ENCODE data around the gene STEAP4.
"Not testable (repeated sequence)": the region's sequence is repeated elsewhere in the genome, so short reads cannot be mapped to it uniquely, and the experiment has no call there.

Gene STEAP4

DNA sequence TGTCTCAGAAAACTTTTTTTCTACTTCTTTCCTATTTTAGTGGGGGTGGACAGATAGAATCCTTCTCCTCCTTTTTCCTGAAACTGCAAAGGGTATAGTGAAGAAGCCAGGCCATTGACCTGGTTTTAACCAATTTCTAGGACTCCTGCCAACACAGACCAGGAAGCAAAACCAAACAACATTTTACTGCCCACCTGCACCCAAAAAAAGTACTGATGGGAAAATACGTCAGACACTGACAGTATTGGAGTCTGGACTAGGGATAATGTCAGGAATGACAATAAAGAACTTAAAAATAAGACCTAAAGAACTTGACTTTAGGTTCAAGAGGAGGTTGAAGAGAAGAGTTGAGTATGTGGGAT, 5.0 kb upstream of the STEAP4 start:
- DNase-seq = no peak

DNA sequence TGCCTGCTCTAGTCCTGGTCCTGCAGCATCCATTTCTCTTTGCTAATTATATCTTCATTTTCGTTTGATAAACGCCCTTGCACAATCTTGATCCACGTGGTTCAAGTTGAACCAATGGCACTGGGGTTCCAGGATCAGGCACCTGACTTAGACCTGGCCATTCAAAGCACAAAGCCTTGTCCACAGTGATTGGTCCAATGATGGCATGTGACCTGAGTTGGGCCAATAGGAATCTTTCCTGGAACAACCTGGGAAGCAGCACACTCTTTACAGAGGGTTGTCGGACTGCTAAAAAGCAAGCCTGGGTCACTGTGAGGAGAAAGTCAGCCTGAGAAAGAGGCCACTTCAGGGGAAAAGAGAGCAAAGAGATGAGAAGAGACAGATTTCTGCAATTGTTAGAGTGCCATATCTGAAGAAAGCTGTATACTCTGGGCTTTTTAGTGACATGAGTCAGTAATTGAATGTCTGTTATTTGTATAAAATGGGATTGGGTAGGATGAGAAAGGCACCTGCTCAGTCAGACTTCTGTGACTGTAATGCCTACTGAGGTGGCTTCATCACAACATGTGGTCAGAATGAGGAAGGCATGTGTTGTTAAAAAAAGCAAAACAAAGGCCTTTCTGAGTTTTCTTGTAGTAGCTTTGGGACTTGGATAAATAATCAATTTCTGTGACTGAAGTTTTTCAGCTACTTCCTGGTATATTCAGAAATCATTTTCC, 4.4 kb upstream of the STEAP4 start:
- DNase-seq = no peak

DNA sequence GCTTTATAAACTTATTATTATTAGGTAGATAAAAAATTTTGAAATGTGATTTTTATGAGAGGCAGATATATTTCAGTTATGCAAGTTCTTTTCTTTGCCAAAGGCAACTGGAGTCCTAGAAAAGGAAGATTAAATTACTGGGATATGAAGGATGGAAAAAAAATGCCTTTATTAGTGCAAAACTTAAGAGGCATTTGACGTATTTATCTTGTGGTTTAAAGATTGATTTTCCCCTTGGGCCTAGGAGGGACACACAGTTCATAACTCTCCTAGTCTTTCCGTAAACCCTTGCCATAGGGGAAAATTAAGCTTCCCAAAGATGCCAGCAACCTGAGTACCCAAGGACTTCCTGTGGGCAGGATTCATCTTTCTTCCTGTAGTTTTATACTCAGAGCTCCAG, 3.1 kb upstream of the STEAP4 start:
- no peak for DNase-seq

DNA sequence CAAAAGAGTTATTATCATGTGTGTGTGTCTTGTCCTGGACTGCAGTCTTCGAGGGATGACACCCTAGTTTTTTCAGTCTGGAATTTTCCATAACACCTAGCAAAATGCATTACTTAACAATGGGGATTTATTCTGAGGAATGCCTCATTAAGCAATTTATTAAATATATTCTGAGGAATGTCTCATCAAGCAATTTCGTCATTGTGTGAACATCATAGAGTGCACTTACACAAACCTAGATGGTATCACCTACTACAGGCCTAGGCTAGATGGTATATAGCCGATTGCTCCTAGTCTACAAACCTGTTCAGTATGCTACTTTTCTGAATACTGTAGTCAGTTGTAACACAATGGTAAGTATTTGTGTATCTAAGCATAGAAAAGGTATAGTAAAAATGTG, 1.1 kb upstream of the STEAP4 start:
- no peak for DNase-seq

DNA sequence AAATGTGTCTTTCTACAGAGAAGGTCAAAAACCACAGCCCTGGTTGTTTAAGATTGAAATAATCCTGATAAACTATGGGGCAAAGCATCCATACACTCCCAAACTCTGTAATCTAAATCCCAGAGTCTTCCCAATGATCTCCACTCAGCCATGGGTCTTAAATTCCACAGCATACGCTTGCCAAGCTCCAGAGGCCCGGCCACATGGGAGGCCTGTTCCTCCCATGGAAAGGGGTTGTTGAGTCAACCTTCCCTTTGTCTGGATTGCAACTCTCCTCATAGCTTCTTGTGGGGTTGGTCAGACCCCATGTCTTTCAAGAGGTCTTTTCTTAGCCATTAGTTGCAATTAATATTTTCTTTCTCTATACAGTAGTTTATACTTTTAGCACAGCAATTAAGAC, 718 bp upstream of the STEAP4 start:
- DNase-seq = no peak

DNA sequence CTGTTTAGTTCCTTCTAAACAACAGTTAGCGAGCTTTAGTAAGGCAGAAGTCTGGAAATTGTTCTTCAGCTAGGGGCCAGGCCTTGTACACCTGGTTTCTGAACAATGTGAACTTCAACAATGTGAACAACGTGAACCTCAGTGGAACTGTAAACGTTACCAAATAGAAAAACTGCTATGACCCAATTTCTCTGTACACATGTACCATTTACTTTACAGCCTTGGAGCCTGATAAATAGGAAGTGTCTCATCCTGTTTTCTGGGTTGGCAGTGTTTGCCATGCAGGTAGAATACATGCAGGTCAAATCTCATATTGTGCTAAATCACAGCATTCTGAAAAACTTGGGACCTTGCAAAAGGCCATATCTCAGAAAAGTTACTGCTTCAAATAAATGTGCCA, 1.6 kb downstream of the STEAP4 start:
- DNase-seq = no peak

DNA sequence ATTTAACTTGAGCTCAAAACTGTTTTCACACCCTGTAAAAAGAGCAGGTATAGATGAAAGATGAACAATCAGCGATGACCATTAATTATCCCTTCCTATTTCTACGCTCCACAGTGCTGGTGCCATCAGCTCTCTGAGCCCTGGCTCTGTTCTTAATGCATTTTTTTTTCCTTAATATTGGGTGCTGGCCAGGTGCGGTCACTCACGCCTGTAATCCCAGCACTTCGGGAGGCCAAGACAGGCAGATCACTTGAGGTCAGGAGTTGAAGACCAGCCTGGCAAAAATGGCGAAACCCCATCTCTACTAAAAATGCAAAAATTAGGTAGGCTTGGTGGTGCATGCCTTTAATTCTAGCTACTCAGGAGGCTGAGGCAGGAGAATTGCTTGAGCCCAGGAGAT, 4.2 kb downstream of the STEAP4 start:
- no peak for DNase-seq

DNA sequence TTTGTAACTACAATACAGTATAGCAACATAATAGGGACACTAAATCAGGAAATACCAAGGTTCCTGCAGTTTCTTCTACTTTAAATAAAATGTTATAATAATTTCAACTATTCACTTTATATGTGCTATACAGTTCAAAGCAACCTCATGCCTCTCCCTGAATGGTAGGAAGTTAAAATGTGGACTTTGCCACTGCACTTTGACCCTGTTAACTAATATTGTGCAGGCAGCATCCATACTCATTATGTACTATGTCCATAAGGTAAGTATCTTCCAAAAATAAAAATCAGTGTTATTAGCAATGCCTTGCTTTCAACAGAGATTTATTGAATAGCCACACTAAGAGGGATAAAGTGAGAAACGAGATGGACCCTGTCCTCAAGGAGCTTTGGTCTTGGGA, 4.8 kb downstream of the STEAP4 start:
- no peak for DNase-seq

DNA sequence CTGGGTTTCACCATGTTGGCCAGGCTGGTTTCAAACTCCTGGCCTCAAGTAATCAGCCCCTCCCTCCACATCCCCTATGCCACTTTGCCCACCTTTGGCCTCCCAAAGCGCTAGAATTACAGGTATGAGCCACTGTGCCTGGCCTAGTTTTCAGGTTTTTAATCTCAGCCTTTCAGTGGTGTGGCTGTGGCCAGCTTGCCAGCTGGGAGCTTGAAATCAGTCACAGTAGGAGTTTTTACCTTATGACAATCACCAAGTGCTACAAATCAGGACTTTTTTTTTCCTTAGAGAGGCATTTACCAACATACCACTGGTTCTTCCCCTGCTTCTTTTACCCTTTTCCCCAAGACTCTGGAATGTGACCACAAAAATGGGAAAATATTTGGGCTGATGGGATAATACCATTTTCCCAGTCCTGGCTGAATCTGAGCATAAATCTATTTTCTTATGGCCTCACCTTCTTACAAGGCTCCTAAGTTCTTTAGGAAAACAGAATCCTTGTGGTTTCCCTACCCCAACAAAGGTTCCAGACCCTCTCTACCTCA, 6.2 kb downstream of the STEAP4 start:
- DNase-seq = no peak

DNA sequence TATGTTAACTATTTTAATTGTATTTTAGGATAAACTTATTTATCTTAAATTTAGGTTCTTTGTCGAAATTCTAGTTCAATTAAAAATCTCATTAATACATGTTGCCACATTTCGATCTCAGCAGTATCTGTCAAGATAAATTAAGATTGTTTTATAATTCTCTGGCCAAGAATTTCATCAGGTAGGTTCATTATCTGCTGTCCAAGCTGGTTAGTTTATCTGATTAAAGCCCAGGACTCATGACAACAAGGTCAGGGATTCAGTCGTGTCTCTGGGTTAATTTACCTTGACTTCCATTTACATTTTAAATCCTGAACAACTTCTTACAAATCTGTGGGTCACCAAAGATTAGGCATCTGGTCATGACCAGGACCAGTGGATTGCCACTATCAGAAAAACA, 7.6 kb downstream of the STEAP4 start:
- DNase-seq = no peak

DNA sequence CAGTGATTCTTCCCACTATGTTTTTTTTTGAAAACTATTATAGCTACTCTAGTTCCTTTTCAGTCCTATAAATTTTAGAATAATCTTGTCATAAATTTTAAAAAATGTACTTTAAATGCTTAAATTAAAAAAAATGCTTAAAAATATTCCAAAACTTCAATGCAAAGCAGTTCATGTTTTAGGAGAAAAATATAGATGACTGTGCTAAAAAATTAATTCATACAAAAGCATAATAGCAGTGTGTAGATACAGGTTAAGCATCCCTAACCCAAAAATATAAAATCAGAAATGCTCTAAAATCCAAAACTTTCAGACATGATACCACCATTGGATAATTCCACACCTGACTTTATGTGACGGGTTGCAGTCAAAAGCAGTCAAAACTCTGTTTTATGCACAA, 12.8 kb downstream of the STEAP4 start:
- DNase-seq = no peak

DNA sequence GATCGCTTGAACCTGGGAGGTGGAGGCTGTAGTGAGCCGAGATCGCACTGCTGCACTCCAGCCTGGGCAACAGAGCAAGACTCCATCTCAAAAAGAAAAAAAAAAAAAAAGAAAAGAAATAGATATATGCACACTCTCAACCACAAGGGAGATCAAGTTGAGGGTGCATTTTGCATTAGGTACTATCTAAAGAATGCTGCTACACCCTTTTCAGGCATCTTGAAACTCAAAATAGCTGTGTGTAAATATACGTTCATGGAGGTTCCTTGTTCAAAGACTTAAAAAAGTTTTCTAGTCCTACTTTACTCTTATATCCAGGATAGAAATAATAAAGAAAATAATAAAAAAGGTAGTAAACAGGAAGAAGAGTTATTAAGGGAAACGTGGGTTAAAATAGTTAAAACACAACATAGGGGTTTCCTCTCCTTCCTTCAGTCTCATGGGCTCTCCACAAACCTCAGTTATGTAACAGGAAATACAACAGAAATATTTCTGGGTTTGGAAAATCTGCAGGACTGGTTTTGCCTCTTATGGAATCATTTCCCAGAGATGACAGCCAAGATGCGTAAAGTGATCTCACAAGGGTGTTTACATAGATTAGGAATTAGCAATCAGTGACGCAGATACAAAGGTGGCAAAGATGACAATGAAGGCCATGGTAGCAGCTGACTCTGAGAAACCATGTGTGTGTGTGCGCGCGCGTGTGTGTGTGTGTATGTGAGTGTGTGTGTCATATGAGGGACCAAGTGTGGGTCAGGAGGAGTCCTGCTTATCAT, 15.1 kb downstream of the STEAP4 start:
- DNase-seq = no peak

DNA sequence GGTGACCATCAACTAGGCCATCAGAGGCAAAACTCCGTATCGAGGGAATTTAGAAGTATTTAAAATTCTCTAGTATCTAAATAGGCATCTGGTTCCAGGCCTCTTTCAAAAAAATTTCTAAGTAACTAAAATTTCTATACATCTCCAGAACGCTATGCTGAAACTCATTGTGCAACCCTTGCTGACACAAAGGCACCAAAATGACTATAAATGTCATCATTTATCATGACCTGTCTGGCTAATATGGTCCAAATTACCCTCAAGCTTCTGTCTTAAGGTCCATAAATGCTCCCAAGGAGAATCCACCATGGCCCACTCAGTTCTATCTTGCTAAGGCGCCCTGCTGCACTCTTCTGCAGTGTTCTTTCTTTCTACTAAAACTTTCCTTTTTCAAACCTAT, 16.2 kb downstream of the STEAP4 start:
- DNase-seq = no peak

DNA sequence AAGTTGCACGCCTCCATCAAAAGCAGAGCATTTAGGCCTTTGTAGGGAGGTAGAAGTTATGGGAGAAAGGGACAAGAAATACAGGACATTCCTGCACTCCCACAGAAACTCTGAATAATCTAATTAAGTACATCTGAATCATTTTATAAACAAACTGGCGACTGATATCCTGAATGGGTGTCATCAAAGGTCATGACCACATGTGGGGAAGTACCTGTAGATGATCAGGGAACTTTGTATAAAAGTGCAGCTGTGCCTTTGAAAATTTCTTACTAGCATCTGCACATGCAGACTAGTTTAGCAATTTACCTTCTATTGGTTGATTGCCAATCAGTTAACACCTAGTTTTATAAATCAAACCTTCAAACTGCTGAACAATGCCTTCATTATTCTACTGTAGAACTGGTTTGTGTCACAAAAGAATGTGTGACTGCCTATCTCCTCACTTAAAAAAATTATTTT, 17.1 kb downstream of the STEAP4 start:
- DNase-seq = no peak

DNA sequence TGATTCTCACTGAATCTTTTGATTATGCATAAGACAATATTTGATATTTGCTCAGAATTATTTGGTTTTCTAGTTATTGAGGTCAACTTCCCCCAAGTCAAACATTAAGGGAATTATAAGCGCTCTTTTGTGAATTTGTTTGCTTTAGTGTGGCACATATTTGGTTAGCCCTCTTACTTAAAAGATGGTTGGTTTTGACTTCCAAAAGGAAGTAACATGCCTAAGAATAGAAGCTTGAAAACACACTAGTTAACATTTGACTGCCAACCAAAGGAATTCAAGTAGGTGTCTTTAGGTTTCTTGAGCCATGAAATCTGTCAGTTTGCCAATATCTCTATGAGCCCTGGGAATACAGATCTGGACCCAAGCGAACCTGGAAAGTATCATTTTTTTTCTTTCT, 24.9 kb downstream of the STEAP4 start:
- no peak for DNase-seq

DNA sequence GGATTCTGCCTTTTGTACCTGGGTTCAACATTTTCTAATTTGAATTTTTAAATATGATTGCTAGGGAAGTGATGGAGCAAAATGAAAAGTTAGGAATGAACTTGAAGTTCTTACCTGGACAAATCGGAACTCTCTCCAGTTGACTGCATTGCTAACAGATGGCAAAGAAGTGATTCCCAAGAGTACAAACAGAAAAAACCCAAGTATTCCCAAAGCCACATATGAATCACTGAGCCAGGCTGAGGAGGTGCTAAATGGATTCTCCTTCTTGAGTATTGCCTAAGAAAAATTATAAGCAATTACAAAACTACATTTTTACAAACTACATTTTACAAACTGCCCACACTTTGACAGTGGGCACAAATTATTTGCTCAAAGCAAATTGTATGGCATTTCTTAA, 25.9 kb downstream of the STEAP4 start:
- DNase-seq = no peak

DNA sequence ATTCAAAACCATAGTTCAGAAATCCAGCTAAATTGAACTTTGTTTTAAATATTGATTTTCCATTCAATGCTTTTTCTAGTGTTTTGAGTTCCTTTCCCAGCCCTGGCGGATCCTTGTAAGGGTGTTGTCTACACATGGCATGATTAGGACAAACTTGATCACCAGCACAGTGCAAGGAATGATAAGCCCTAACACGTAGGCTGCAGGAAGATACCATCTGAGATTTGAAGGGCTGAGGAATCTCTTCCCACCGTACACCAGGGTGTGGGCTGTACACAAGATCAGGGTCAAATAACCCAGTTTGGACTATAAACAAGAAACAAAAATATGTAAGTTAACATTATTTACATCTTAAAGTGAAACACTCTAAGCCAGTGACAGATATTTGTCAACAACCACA, 27.4 kb downstream of the STEAP4 start:
- DNase-seq = no peak

DNA sequence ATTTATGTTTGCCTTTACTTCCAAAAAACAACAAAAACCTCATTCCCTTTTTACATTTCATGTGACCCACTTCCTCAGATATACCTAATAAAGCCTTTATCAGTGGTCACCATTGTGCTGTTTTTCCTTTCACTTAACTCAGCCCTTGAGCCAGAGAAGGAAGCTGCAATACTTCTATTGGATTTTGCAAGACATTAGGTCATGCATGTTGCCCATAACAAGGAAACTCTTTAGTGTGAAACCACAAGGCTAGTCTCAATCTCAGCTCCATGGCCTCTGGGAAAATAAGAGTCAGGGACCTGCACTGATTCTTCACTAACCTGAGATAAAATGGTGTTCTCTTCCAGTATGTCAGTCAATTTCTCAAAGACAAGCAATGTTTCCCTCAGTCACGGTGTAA, 27.8 kb downstream of the STEAP4 start:
- no peak for DNase-seq

DNA sequence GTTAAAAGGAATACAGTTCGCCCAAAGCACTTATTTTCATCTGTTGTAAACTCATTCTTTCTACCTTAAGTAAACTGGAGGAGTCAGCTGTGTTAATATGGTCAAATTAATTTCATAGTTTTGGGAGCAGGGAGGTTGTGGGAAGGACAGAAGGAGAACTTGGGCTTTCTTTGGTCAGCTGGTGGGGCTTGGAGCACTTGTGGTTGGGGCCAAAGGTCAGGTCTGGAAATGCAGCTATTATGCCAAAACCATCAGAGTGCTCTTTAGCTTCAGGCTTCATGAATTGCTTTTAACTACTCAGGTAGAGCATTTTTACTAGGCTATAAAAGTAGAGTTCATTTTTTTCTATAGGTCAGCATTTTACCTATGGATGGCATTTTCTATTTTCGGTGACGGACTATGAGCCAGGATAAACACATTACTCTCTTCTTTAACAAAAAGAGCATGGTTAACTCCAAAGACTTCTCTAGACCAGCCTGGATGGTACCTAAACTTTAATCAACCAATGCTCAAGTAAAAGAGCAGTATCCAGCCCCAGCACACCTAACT, 30.0 kb downstream of the STEAP4 start:
- DNase-seq = no peak

DNA sequence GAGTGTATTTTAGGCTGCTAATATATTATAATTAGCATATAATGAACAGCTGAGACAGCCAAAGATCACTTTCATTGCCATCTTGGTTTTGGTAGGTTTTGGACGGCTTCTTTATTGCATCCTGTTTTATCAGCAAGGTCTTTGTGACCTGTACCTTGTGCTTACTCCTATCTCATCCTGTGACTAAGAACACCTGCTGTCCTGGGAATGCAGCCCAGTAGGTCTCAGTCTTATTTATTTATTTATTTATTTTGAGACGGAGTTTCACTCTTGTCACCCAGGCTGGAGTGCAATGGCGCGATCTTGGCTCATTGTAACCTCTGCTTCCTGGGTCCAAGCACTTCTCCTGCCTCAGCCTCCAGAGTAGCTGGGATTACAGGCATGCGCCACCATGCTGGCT, 31.8 kb downstream of the STEAP4 start:
- DNase-seq = not testable (repeated sequence)

DNA sequence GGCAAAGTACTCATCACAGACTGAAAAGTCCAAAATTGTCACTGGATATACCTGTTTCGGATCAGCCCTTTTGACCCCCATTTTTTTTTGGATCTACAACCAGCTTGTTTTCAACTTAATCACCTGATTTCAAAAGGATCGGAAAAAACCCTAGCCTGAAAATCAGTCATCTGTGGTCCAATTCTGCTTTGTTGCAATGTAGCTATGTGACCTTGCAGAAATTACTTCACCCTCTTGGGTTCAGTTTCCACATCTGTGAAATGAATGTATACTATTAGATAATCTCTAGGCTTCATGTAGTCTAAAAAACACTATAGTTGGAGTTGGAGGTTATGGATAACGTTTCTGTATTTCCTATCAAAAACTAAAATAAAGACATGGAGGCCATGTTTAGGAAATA, 37.1 kb downstream of the STEAP4 start:
- DNase-seq = no peak

DNA sequence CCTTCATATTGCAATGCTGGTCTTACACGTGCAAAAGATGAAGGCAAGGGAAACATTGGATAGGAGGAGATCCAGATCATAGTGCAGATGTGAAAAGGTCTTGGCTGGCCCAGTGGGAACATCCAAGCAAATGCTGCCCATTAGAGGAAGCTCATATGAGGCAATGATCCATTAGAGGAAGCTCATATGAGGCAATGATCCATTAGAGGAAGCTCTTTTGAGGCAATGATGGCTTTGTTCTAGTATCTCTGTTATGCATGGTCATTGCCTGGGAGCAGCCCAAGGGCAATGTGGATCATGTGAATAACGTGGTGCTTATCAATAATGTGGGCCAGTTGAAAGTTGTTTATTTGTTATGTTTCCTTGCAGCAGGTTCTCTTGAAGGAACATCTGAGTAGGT, 37.8 kb downstream of the STEAP4 start:
- no peak for DNase-seq

DNA sequence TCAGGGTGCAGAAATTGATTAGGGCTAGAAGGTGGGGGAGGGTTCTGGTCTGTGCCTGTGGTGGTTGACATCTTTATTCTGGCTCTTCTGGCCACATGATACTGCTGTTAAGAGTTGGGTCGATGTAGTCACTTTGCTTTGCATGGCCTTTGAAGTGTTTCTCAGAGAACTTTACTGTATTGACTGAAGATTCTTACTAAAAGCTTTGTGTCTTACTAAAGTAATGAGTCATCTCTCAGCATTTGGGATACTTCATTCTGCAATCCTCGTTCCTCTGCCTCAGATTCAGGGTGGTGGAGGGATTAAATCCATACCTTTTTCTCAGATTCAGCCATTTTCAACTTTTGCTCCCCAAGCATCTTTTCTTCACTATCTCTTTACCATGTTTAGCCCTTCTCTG, 38.6 kb downstream of the STEAP4 start:
- DNase-seq = no peak

DNA sequence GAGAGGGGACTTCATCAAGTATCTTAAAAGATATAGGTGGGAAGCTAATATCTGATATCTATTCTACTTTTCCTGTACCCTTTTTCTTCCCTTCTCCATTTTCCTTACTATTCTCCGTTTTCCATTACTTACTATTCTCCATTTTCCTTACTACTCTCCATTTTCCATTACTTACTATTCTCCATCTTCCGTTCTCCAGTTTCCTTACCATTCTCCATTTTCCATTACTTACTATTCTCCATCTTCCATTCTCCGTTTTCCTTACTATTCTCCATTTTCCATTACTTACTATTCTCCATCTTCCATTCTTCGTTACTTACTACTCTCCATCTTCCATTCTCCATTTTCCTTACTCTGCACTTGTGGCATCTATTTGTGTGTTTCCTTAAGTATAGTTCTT, 39.3 kb downstream of the STEAP4 start:
- DNase-seq = no peak

Data from stimulated activated CD4-positive, alpha-beta T cell treated with anti-CD3 and anti-CD28 coated beads, Interleukin-4, amount 100 ng/mL, for 1 hour (primary cell).